Measurements from ENCODE around the gene C10orf95.

GRCh38 chr10:102423372-102423968, 27.9 kb downstream of the C10orf95 start:
- TF ChIP-seq EZH2 (IDR thresholded peaks at IDR 0.05; ENCODE audit: borderline replicate concordance, low read depth, low read length, severe bottlenecking) (no peak), POLR2AphosphoS5 (IDR thresholded peaks at IDR 0.05; ENCODE audit: insufficient read depth, low read depth, low read length) (no peak)
